Neural cell (in vitro differentiated cells): ENCODE data around the gene UTP14C. TPM values are rescaled to one million over a fixed set of nuclear protein-coding genes. Genes with fewer than 3 reads are reported as not detected.

ENCODE experiments used
- H2AFZ ChIP-seq: fragments of 200-600, 300-800 bp; sonication (generic), shearing (Covaris generic); 2 replicates; pipeline ENCODE4 v1.6.0; 2014; ENCODE audit warnings: low read depth, mild to moderate bottlenecking, antibody characterized with exemption, low read length, moderate library complexity
- H3F3A ChIP-seq: fragments of 200-600 bp; shearing (Covaris generic); 2 replicates; pipeline ENCODE4 v1.6.1; 2016; ENCODE audit warnings: mild to moderate bottlenecking, moderate library complexity, mixed read lengths, antibody characterized with exemption, low read length; ENCODE audit not compliant: insufficient read depth, poor library complexity, severe bottlenecking
- H3K27ac ChIP-seq: fragments of 200-600, 300-800 bp; sonication (generic), shearing (Covaris generic); 2 replicates; pipeline ENCODE4 v1.5.1; 2014; ENCODE audit warnings: mild to moderate bottlenecking, low read length, moderate library complexity
- H3K27me3 ChIP-seq: fragments of 300-800, 200-600 bp; sonication (generic), shearing (Covaris generic); 2 replicates; pipeline ENCODE4 v1.6.0; 2014; ENCODE audit warnings: mild to moderate bottlenecking, low read depth, low read length, moderate library complexity; ENCODE audit not compliant: insufficient read depth
- H3K36me3 ChIP-seq: fragments of 300-800, 200-600 bp; sonication (generic), shearing (Covaris generic); 2 replicates; pipeline ENCODE4 v1.5.1; 2014; ENCODE audit warnings: mild to moderate bottlenecking, antibody characterized with exemption, low read length, moderate library complexity; ENCODE audit not compliant: insufficient read depth
- H3K4me2 ChIP-seq: fragments of 300-800, 200-600 bp; sonication (generic), shearing (Covaris generic); 2 replicates; pipeline ENCODE4 v1.6.0; 2014; ENCODE audit warnings: mild to moderate bottlenecking, low read length
- H3K4me3 ChIP-seq: fragments of 300-800, 200-600 bp; sonication (generic), shearing (Covaris generic); 2 replicates; pipeline ENCODE4 v1.5.1; 2014; ENCODE audit warnings: mild to moderate bottlenecking, low read length, moderate library complexity
- H3K79me2 ChIP-seq: fragments of 200-600 bp; shearing (Covaris generic); replicated peaks from 2 replicates; pipeline ENCODE4 v1.6.0; 2014; ENCODE audit warnings: mild to moderate bottlenecking, low read length, moderate library complexity; ENCODE audit not compliant: insufficient read depth
- H3K9ac ChIP-seq: fragments of 300-800, 200-600 bp; sonication (generic), shearing (Covaris generic); 2 replicates; pipeline ENCODE4 v1.6.1; 2016; ENCODE audit warnings: mild to moderate bottlenecking, low read length, mixed read lengths
- H3K9me2 ChIP-seq: fragments of 200-600 bp; shearing (Covaris generic); 2 replicates; pipeline ENCODE4 v1.6.1; 2016; ENCODE audit warnings: mild to moderate bottlenecking, low read length, mixed read lengths; ENCODE audit not compliant: insufficient read depth
- H3K9me3 ChIP-seq: fragments of 200-600, 300-800 bp; sonication (generic), shearing (Covaris generic); 2 replicates; pipeline ENCODE4 v1.6.1; 2016; ENCODE audit warnings: mild to moderate bottlenecking, mixed run types, low read length, moderate library complexity, mixed read lengths
- H4K20me1 ChIP-seq: fragments of 200-600 bp; shearing (Covaris generic); 2 replicates; pipeline ENCODE4 v1.6.1; 2016; ENCODE audit warnings: mild to moderate bottlenecking, mixed run types; ENCODE audit not compliant: insufficient read depth
- EP300 ChIP-seq: fragments of 450-650 bp; conservative IDR thresholded peaks from 2 replicates; pipeline ENCODE4 v1.6.1; 2014; ENCODE audit warnings: antibody characterized with exemption, mild to moderate bottlenecking, moderate library complexity; ENCODE audit not compliant: poor library complexity, severe bottlenecking
- EZH2 ChIP-seq: fragments of 200-600, 300-800 bp; shearing (Covaris generic), sonication (generic); IDR thresholded peaks from 2 replicates; pipeline ENCODE4 v1.6.1; 2014; ENCODE audit warnings: antibody characterized with exemption, low read length, borderline replicate concordance, mild to moderate bottlenecking; ENCODE audit not compliant: insufficient read depth, poor library complexity, severe bottlenecking
- MXI1 ChIP-seq: fragments of 450-650 bp; conservative IDR thresholded peaks from 2 replicates; pipeline ENCODE4 v1.6.1; 2014; ENCODE audit warnings: antibody characterized with exemption, mild to moderate bottlenecking; ENCODE audit not compliant: poor library complexity, severe bottlenecking
- POLR2AphosphoS5 ChIP-seq: IDR thresholded peaks from 2 replicates; pipeline ENCODE4 v1.6.1; 2012
- RAD21 ChIP-seq: fragments of 450-650 bp; conservative IDR thresholded peaks from 2 replicates; pipeline ENCODE4 v1.6.1; 2014; ENCODE audit warnings: antibody characterized with exemption, mild to moderate bottlenecking, moderate library complexity
- SMC3 ChIP-seq: fragments of 450-650 bp; conservative IDR thresholded peaks from 2 replicates; pipeline ENCODE4 v1.6.1; 2014; ENCODE audit warnings: antibody characterized with exemption, mild to moderate bottlenecking, moderate library complexity; ENCODE audit not compliant: poor library complexity
- TAF1 ChIP-seq: IDR thresholded peaks from 2 replicates; pipeline ENCODE4 v1.6.1; 2012; ENCODE audit warnings: low read depth
- polyA plus RNA-seq: library from polyadenylated mRNA; depleted of rRNA; stranded (reverse); fragments of >200 nt; gene quantifications from 2 replicates; pipeline ENCODE4 v1.2.3, GENCODE V29; 2014
- TF ChIP-seq, protein P1 (sequence below): IDR thresholded peaks from 2 replicates; pipeline ENCODE4 v1.6.1; 2012; ENCODE audit warnings: borderline replicate concordance
- TF ChIP-seq, protein P2 (sequence below): fragments of 450-650 bp; IDR thresholded peaks from 2 replicates; pipeline ENCODE4 v1.5.1; 2014; ENCODE audit warnings: antibody characterized with exemption, mild to moderate bottlenecking, moderate library complexity; ENCODE audit not compliant: poor library complexity, severe bottlenecking

Gene UTP14C
- polyA plus RNA-seq, 1 donor from 2014 or later = 16.3 TPM

DNA sequence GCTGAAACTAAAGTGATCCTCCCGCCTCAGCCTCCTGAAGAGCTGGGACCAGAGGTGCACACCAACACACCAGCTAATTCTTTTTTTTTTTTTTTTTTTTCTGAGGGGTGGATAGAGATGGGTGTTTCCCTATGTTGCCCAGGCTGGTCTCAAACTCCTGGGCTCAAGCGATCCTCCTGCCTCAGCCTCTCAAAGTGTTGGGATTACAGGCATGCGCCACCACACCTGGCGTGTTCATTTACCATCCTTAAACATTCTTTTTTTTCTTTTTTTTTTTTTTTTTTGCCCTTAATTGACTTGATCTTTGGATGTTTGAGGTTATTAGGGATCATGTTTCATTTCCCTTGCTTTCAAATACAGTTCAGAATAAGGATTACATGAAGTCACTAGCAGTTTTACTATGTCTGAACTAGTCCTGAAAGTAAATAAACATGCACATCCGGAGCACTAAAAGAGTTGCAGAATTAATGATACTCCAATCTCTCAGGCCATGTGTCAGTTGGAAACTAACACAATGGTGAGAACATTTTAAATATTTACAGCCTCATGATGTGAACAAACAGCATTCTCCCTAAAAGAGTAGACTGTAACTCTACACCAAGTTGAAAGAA, 10.2 kb downstream of the UTP14C start:
- H3K27me3 ChIP-seq = no peaks in the 10 kb centered on the region

DNA sequence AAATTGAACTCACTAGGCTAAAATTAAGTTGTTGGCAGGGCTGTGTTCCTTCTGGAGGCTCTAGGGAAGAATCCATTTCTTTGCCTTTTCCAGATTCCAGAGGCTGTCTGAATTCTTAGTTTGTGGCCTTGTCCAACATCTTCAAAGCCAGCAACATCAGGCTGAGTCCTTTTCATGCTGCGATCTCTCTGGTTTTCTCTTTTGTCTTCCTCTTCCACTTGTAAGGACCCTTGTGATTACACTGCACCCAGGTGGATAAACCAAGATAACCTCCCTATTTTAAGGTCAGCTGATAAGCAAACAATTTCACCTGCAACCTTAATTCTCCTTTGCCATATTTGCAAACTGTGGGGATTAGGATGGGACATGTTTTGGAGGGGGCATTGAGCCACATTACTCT, 11.5 kb downstream of the UTP14C start:
- Histone ChIP-seq H3F3A (no peaks in the 10 kb centered on the region), H3K9me3 (no peaks in the 10 kb centered on the region), H3K27ac (no peak overlapping the region), H3K9me2 (no peaks in the 10 kb centered on the region), H3K4me3 (no peak overlapping the region), H3K79me2 (no peaks in the 10 kb centered on the region), H3K4me2 (no peak overlapping the region), H3K27me3 (no peaks in the 10 kb centered on the region), H3K36me3 (no peaks in the 10 kb centered on the region), H4K20me1 (no peaks in the 10 kb centered on the region), H3K9ac (no peak overlapping the region), H2AFZ (no peak overlapping the region)
- TF ChIP-seq EZH2 (no peak), SMC3 (no peak), TAF1 (no peak), POLR2AphosphoS5 (no peak), EP300 (no peak), MXI1 (no peak), RAD21 (no peak)
- TF ChIP-seq, protein P1, sequence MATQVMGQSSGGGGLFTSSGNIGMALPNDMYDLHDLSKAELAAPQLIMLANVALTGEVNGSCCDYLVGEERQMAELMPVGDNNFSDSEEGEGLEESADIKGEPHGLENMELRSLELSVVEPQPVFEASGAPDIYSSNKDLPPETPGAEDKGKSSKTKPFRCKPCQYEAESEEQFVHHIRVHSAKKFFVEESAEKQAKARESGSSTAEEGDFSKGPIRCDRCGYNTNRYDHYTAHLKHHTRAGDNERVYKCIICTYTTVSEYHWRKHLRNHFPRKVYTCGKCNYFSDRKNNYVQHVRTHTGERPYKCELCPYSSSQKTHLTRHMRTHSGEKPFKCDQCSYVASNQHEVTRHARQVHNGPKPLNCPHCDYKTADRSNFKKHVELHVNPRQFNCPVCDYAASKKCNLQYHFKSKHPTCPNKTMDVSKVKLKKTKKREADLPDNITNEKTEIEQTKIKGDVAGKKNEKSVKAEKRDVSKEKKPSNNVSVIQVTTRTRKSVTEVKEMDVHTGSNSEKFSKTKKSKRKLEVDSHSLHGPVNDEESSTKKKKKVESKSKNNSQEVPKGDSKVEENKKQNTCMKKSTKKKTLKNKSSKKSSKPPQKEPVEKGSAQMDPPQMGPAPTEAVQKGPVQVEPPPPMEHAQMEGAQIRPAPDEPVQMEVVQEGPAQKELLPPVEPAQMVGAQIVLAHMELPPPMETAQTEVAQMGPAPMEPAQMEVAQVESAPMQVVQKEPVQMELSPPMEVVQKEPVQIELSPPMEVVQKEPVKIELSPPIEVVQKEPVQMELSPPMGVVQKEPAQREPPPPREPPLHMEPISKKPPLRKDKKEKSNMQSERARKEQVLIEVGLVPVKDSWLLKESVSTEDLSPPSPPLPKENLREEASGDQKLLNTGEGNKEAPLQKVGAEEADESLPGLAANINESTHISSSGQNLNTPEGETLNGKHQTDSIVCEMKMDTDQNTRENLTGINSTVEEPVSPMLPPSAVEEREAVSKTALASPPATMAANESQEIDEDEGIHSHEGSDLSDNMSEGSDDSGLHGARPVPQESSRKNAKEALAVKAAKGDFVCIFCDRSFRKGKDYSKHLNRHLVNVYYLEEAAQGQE = no peak
- TF ChIP-seq, protein P2, sequence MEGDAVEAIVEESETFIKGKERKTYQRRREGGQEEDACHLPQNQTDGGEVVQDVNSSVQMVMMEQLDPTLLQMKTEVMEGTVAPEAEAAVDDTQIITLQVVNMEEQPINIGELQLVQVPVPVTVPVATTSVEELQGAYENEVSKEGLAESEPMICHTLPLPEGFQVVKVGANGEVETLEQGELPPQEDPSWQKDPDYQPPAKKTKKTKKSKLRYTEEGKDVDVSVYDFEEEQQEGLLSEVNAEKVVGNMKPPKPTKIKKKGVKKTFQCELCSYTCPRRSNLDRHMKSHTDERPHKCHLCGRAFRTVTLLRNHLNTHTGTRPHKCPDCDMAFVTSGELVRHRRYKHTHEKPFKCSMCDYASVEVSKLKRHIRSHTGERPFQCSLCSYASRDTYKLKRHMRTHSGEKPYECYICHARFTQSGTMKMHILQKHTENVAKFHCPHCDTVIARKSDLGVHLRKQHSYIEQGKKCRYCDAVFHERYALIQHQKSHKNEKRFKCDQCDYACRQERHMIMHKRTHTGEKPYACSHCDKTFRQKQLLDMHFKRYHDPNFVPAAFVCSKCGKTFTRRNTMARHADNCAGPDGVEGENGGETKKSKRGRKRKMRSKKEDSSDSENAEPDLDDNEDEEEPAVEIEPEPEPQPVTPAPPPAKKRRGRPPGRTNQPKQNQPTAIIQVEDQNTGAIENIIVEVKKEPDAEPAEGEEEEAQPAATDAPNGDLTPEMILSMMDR = no peak

More for the DNA sequence above, 10.2 kb downstream of the UTP14C start:
- Histone ChIP-seq H4K20me1 (no peaks in the 10 kb centered on the region), H3K27ac (no peak overlapping the region), H3K9me3 (no peaks in the 10 kb centered on the region), H3K9me2 (no peaks in the 10 kb centered on the region), H3K9ac (no peak overlapping the region), H2AFZ (no peak overlapping the region), H3K79me2 (no peaks in the 10 kb centered on the region), H3K4me3 (no peak overlapping the region), H3K36me3 (no peaks in the 10 kb centered on the region), H3F3A (no peaks in the 10 kb centered on the region), H3K4me2 (no peak overlapping the region)
- TF ChIP-seq EP300 (no peak), RAD21 (no peak), EZH2 (no peak), MXI1 (no peak), TAF1 (no peak), POLR2AphosphoS5 (no peak)
- TF ChIP-seq, protein P2 = no peak
- TF ChIP-seq, protein P1 = no peak
